Muscle layer of duodenum (tissue), 2 donors: Measurements from ENCODE around the gene TSPOAP1.
A peak's percentile ranks its signal among the peaks of the same experiment; 100 is the strongest.
"Not testable (repeated sequence)": the region's sequence is repeated elsewhere in the genome, so short reads cannot be mapped to it uniquely, and the experiment has no call there.

Experiments
- H3K27ac ChIP-seq: one replicate; pipeline ENCODE4 v1.7.0; 2013; ENCODE audit warnings: mild to moderate bottlenecking, low read length
- H3K27me3 ChIP-seq: one replicate; pipeline ENCODE4 v1.7.0; 2013; ENCODE audit warnings: low read depth, mild to moderate bottlenecking, control low read depth, low read length
- H3K36me3 ChIP-seq, 2 donors: one replicate each; pipeline ENCODE4 v1.7.0; 2013; ENCODE audit warnings: low read length in 2 of 2, control low read depth in 1 of 2, mild to moderate bottlenecking in 1 of 2; ENCODE audit not compliant: insufficient read depth in 2 of 2, control insufficient read depth in 1 of 2
- H3K4me1 ChIP-seq, 2 donors: one replicate each; pipeline ENCODE4 v1.7.0; 2013; ENCODE audit warnings: low read length in 2 of 2, mild to moderate bottlenecking in 2 of 2, control low read depth in 1 of 2, moderate library complexity in 1 of 2; ENCODE audit not compliant: insufficient read depth in 2 of 2, control insufficient read depth in 1 of 2
- H3K4me3 ChIP-seq, 2 donors: one replicate each; pipeline ENCODE4 v1.7.0; 2013; ENCODE audit warnings: low read length in 2 of 2, low read depth in 1 of 2, mild to moderate bottlenecking in 1 of 2
- H3K9me3 ChIP-seq, 2 donors: one replicate each; pipeline ENCODE4 v1.7.0; 2013; ENCODE audit warnings: low read length in 2 of 2, control low read depth in 1 of 2, mild to moderate bottlenecking in 1 of 2; ENCODE audit not compliant: control insufficient read depth in 1 of 2
- donor health status: healthy.

Gene TSPOAP1

DNA sequence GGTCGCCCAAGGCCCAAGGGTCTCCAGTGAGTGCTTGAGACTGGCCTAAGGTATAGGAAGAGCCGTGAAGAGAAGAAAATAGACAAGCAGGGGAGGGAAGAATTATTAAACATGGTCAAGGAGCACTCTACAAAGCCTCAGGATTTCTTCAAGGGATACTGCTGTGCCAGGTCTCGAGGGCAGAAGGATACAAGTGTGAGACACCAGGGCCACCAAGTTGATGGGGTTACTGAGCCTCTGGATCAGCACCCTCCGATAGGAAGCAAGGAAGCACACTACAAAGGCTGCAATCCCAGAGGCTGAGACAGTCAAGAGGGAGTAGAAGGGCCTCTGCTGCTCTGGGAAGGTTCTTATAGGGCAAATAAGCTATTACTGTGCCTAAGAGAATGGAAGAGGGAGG lies 16.9 kb upstream of the TSPOAP1 start:
- H3K36me3 ChIP-seq = peaks cover 54 to 65% of the 10 kb centered on the region in 2 donors
- H3K27ac ChIP-seq = no peak overlapping the region
- H3K27me3 ChIP-seq = no peaks in the 10 kb centered on the region
- H3K9me3 ChIP-seq = no peaks in the 10 kb centered on the region
- H3K4me3 ChIP-seq = no peak overlapping the region
- peaks cover 0 to 12% of the 10 kb centered on the region in 2 donors for H3K4me1 ChIP-seq

DNA sequence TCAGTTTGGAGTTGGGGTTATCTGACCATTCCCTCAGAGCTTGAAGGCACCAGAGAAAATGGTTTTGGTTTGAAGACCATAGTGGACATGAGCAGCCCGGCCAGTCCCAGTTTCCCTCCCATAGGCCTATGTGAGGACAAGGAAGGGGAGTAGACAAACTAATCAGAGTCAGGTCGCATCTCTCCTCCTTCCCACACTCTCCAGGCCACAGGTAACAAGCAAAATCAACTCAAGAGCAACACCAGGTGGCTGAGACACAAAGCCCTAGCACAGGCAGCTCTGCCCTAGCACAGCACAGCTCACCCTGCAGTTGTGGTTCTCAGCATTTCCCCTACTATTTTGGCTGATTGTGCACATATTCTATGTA lies 16.2 kb upstream of the TSPOAP1 start:
- H3K27ac ChIP-seq = no peak overlapping the region

DNA sequence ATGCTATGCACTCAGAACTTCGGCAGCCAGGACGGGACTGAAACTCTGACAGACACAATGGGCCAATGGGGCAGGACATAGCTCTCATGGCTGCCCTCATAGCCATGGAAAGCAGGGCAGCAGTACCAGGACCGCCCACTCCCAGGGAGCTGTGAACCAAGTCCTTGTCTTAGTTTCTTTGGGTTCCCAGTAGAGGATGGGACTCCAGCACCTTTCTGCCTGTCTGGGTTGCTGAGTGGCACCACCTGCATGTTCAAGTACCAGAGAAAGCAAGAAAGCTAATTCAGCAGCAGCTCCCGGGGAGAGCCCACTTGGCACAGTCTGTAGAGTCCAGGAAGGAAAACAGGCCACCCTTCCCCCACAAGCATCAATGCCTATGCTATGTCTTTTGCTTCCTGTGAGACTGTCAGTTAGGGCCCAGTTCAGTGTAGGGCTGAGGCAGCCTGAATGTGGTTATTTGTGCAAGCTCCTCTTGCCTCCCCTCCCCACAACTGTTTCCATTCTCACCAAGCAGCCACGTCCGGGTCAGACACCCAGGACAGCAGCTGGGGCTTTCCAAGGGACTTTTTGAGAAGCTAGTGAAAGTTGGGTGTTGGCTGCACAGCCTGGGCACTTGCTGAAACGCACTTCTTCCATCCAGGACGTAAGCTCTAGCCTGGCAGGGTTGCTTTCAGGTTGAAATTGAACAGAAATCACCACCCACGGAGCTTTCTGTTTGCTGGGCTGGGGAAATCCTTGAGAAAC lies 15.6 kb upstream of the TSPOAP1 start:
- no peaks in the 10 kb centered on the region for H3K9me3 ChIP-seq
- peaks cover 49 to 58% of the 10 kb centered on the region in 2 donors for H3K36me3 ChIP-seq

More for the DNA sequence above, 16.2 kb upstream of the TSPOAP1 start:
- peak overlapping the region in 1 of 2 donors; percentile 7 for H3K4me3 ChIP-seq
- H3K36me3 ChIP-seq = peaks cover 54 to 64% of the 10 kb centered on the region in 2 donors
- no peaks in the 10 kb centered on the region for H3K27me3 ChIP-seq
- peaks cover 3 to 12% of the 10 kb centered on the region in 2 donors for H3K4me1 ChIP-seq
- H3K9me3 ChIP-seq = no peaks in the 10 kb centered on the region

DNA sequence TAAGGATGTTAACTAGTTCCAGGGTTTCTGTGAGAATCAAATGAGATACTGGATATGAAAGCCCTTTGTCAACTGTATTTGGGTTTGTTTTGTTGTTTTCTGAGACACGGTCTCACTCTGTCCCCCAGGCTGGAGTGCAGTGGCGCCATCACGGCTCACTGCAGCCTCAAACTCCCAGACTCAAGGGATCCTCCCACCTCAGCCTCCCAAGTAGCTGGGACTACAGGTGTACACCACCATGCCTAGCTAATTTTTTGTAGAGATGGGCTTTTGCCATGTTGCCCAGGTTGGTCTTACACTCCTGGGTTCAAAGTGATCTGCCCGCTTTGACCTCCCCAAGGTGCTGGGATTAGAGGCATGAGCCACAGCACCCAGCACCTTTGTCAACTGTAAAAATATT lies 14.5 kb upstream of the TSPOAP1 start:
- Histone ChIP-seq H3K9me3 (no peaks in the 10 kb centered on the region), H3K36me3 (peaks cover 39 to 47% of the 10 kb centered on the region in 2 donors), H3K4me3 (no peak overlapping the region), H3K27ac (peak overlapping the region; percentile 29), H3K27me3 (no peaks in the 10 kb centered on the region), H3K4me1 (peaks cover 12 to 24% of the 10 kb centered on the region in 2 donors)

More for the DNA sequence above, 15.6 kb upstream of the TSPOAP1 start:
- Histone ChIP-seq H3K4me3 (peak overlapping the region in 1 of 2 donors; percentile 11), H3K27ac (peak overlapping the region; percentile 29), H3K27me3 (no peaks in the 10 kb centered on the region), H3K4me1 (peaks cover 3 to 13% of the 10 kb centered on the region in 2 donors)

DNA sequence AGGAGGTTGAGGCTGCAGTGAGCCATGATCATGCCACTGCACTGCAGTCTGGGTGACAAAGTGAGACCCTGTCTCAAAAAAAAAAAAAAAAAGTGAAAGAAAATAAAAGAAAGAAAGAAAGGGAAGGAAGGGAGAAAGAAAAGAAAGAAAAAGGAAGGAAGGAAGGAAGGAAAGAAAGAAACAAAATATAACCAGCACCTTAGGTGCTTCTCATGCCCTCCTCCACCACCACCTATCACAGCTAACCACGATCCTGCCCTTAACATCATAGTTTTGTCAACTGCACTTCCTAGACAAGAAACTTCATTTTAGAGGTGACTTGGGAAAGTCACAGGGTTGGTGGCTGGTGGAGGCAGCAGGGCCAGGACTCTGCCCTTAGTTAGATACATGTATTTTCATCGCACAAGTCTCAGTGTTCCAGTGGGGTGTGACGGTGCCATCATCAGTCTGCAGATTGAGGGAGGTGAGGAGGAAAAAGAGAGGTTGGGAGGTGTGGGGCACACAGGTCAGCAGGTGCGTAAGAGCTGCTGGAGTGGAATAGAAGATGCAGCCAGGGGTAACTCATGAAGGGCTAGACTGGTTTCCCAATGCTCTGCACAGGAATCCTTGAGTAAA lies 13.4 kb upstream of the TSPOAP1 start:
- no peaks in the 10 kb centered on the region for H3K27me3 ChIP-seq
- H3K4me3 ChIP-seq = no peak overlapping the region
- H3K36me3 ChIP-seq = peaks cover 27 to 36% of the 10 kb centered on the region in 2 donors
- no peaks in the 10 kb centered on the region for H3K9me3 ChIP-seq
- peaks cover 16 to 32% of the 10 kb centered on the region in 2 donors for H3K4me1 ChIP-seq
- no peak overlapping the region for H3K27ac ChIP-seq

DNA sequence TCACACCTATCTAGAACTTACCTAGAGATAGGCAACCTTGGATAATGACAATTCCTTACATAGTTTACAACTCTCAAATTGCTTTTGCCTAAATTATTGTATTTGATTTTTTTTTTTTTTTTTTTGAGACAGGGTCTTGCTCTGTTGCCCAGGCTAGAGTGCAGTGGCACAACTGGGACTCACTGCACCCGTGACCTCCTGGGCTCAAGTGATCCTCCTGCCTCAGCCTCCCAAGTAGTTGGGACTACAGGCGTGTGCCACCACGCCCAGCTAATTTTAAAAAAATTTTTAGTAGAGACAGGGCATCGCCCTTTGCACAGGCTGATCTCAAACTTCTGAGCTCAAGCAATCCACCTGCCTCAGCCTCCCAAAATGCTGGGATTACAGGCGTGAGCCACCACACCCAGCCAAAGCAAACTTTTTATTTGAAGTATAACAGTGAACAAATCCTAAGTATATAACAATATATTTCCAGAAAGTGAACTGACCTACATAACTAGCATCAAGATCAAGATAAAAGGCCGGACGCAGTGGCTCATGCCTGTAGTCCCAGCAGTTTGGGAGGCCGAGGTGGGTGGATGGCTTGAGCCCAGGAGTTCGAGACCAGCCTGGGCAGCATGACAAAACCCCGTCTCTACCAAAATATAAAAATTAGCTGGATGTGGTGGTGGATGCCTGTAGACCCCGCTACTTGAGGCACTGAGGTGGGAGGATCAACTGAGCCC lies 12.7 kb upstream of the TSPOAP1 start:
- peaks cover 21 to 38% of the 10 kb centered on the region in 2 donors for H3K4me1 ChIP-seq
- H3K27ac ChIP-seq = not testable (repeated sequence)

DNA sequence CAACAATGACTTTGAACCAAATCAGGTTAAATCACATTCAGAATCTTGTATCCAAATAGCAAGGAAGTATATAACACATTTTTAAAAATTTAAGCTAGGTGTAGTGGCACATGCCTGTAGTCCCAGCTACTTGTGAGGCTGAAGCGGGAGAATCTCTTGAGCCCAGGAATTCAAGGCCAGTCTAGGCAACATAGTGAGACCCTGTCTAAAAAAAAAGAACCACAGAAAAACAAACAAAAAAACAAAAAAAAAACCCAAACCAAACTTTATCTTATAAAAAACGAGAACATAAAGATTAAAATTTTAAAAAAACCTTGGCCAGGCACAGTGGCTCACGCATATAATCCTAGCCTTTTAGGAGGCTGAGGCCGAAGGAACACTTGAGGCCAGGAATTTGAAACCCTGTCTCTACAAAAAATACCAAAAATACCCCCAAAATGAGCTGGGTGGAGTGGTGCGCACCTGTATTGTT lies 11.8 kb upstream of the TSPOAP1 start:
- peak overlapping the region; percentile 83 for H3K27ac ChIP-seq
- H3K4me1 ChIP-seq = peaks cover 30 to 41% of the 10 kb centered on the region in 2 donors
- no peaks in the 10 kb centered on the region for H3K27me3 ChIP-seq
- H3K4me3 ChIP-seq = no peak overlapping the region
- no peaks in the 10 kb centered on the region for H3K9me3 ChIP-seq
- H3K36me3 ChIP-seq = peaks cover 13 to 20% of the 10 kb centered on the region in 2 donors

More for the DNA sequence above, 12.7 kb upstream of the TSPOAP1 start:
- H3K4me3 ChIP-seq, H3K27me3 ChIP-seq, H3K9me3 ChIP-seq: not testable (repeated sequence)
- peaks cover 22 to 29% of the 10 kb centered on the region in 2 donors for H3K36me3 ChIP-seq

DNA sequence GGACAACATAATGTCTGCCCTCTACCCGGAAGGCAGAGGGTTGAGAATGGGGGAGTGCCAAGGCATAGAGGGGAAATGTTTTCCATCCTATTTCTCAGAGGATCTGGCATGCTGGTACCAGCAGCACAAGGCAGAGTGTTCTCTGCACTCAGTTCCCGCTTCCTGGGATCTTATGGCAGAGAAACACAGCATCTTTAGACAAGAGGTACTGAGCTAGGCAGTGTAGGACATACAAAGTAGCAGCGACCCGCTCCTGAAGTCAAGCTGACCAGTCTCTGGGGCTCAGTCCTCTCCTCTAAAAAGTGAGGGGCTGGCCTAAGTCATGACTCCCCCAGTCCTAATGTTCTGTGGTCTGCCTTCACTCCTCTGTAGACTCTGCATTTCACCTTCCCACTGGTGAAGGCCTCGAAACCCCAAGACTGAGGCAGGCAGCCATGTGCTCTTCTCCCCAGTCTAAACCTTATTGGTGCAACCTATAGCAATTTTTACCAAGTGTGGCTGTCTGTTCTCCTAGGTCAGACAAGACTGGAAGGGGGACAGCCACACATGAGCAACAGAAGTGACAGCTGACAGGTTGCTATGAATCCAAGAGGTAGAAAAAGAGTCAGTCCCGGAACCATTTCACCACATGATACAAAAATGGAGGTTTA lies 11.3 kb upstream of the TSPOAP1 start:
- Histone ChIP-seq H3K4me1 (peaks cover 32 to 40% of the 10 kb centered on the region in 2 donors), H3K4me3 (peak overlapping the region; percentile 44 to 51), H3K27me3 (no peaks in the 10 kb centered on the region), H3K36me3 (peaks cover 8 to 16% of the 10 kb centered on the region in 2 donors), H3K27ac (peak overlapping the region; percentile 83), H3K9me3 (no peaks in the 10 kb centered on the region)

DNA sequence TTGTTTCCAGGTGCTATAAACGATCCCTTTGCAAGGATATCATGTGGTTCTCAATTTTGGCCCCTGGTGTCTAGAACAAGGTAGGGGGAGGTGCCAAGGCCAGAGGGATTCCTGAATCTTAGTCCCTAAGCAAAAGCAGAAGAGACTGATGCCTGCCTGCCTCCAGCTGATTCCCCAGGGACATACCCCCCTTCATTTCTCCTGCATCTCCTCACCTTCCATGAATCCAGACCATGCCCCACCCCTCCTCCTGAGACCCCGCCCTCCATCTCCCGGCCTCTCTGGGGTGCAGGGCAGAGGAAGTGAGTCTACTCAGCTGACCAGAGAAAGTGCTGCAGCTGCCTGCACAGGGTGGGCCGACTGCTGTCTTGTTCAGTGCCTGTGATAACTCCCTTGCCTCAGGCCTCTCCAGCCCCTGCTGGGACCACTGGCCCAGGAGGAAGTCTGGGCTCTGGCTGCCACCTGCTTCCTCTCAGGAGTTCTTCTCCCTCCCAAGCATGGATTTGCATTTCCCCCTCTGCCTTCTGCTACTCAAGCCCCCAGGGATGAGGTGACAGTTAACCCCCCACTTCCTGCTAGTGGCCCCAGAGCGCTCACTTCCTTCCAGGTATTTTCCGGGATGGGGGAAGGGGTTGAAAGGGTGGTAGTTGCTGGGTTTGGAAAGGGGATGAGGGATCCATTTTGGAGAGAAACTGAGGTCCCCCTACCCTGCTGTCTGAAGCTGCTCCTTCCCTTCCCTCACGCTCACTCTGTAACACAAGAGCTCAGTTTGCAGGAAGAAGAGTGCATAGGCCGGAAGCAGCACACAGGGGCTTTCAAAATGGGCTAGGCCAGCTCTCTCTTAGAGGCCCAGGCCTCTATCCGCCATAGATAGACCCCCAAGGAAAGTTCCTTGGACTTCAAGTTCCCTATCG lies 10.5 kb upstream of the TSPOAP1 start:
- H3K4me3 ChIP-seq = peak overlapping the region; percentile 44 to 51
- no peaks in the 10 kb centered on the region for H3K9me3 ChIP-seq
- H3K4me1 ChIP-seq = peaks cover 32% of the 10 kb centered on the region in 2 donors
- H3K36me3 ChIP-seq = peaks cover under 1 to 9% of the 10 kb centered on the region in 2 donors
- H3K27me3 ChIP-seq = no peaks in the 10 kb centered on the region
- H3K27ac ChIP-seq = peak overlapping the region; percentile 83

DNA sequence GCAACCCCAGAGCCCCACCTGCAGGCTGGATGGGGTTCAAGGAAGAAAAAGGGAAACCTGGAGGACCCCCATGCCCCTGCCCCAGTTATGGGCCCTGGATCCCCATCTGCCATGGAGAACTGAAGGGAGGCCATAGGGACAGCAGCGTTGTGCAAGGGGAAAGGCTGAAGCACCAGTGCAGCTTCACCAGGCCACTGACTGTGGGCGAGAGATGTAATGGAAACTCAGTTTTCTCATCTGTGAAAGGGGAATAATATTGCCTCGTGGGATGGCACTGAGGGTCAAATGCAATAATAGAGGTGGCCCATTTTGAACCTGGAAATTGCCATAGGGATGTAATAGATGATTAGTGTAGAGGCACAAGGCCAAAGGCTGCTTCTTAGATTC lies 9.9 kb upstream of the TSPOAP1 start:
- H3K9me3 ChIP-seq = no peaks in the 10 kb centered on the region
- H3K4me3 ChIP-seq = peak overlapping the region; percentile 37 to 50
- H3K27ac ChIP-seq = peak overlapping the region; percentile 83
- H3K4me1 ChIP-seq = peaks cover 29 to 32% of the 10 kb centered on the region in 2 donors
- H3K36me3 ChIP-seq = peaks cover 0 to 2% of the 10 kb centered on the region in 2 donors
- H3K27me3 ChIP-seq = no peaks in the 10 kb centered on the region
